ENCODE measurements around the gene RAD9A.

The RAD9A gene

DNA sequence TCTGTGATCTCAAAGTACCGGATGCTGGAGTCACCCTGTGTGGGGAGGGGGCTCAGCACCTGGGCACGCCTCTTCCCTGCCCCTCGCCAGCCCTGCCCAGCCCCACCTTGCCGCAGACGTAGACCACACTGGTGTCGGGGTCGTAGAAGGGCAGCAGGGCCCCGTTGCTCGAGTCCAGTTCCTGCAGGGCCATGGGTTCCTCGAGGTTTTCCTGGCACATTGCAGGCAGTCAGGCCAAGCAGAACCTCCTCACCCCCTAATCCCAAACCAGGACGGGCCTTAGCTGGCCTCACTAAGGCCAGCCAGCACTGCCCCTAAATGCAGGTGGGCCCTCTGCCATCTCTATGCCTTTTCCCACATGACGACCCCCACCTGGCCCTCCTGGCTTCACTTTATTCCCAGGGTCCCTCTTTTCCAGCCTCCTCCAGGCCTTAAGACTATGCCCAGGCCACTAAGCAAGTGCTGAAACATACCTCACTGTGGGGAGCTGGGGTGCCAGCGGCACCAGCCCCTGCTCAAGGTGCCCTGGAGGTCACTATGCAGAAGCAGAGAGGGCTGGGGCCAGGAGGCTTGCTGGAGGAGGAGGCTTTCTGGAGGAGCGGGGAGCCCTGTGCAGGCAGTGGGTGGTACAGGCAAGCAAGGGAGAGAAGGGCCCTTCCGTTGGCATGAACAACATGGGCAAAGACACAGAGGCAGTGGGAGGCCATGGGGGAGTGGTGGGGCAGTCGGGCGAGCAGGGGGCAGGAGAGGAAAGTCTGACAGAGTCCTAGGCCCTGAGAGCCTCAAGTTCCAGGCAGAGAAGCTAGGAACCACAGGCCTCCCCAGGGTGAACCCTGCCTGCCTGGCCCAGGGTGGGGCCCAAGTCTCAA, 48.7 kb downstream of the RAD9A start:
- no peak for DNase-seq (ENCODE audit: low read depth in 2 of 2)

DNA sequence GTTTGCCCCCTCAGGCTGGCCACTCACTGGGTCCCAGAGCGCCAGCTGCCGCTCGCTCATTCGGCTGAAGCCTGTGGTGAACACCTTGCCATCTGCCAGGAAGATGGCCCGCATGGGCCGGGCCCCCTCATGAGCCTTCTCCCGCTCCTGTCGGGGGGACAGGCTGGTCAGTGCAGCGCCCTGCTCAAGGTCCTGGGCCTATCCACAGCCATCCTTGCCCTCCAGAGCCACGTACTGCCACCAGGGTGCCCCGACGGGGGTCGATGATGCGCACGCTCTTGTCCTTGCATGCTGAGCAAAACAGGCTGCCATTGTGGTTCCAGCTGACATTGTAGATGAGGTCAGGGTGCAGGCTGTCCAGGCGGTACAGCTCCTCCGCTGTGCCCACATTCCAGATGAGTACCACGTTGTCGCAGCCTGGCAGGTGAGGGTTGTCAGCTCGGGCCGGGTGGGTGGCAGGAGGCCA, 49.3 kb downstream of the RAD9A start:
- no peak for DNase-seq (ENCODE audit: low read depth in 2 of 2)

DNA sequence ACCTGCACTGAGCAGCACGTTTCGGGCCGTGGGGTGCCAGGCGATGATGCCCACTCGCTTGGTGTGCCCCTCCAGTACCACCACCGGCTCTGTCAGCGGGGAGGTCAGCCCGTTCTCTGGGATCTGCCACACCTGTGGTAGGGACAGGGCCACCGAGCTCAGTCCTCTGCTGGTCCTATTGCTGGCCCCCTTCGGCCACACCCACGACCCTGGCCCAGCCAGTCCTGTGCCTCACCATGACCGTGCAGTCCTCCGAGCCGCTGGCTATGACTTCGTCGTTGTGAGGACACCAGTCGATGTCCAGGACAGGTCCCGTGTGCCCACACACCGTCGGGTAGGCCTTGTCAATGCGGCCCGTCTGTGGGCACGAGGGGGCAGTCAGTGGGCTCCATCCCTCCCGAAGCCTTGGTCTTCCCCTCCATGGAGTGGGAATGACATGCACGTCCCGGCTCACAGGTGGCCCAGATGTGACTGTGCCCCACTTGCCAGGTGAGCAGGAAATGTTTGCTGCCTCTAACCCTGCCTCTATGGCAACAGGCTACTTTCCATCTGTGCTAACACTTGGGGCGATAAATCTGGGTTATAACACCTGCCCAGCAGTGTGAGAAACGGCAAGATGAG, 50.1 kb downstream of the RAD9A start:
- DNase-seq (ENCODE audit: low read depth in 2 of 2) = no peak

DNA sequence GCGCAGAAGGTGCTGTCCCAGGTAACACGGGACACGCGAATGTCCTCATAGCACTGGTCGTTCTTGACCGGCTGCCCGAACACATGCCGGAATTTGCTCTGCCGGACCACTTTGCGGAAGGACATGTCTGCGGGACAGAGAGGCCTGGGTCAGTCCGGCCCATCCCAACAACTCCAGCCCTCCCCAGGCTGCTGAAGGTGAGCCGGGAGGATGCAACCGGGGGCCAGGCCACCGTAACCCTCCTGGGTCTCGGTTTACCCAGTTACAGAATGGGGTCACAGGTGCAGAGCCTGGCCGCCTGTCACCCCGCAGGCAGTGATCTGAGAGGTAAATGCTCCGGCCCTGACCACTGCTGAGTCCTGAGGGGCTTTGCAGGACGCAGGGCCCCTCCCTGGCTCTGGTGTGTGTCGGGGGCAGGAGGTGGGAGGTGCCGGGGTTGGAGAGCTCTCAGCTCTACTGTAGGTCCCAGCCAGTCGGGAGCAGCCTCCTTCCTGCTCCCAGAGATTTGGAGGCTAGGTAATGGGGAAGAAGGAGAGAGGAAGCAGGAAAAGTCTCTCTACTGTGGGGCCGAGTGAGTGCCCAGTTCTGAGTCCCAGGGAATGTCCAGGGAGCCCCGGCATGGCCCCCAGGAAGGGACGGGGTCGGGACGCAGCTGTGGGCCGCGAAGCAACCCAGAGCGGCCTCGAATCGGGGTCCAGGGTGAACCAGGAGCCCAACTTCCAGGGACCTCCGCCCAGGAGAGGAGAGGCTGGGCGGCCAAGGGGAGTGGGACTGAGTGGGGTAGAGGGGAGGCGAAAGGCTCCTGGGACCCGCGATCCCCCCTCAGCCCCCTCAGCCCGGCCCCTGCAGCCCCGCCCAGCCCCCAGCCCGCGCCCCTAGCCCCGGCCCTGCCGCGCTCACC, 51.0 kb downstream of the RAD9A start:
- DNase-seq (ENCODE audit: low read depth in 2 of 2) = no peak

DNA sequence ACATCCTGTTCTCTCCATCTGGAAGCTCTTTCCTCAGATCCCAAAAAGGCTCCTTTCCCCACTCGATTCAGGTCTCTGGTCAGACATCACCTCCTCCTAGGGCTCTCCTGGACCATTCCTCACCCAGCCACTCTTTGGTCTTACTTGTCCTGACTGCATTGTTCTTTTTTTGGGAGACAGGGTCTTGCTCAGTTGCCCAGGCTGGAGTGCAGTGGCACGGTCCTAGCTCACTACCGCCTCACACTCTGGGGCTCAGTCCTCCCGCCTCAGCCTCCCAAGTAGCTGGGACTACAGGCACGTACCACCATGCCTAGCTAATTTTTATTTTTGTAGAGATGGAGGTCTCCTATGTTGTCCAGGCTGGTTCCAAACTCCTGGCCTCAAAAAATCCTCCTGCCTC, 53.7 kb downstream of the RAD9A start:
- DNase-seq (ENCODE audit: low read depth in 2 of 2) = no peak

Measured in activated CD4-positive, alpha-beta T cell treated with anti-CD3 and anti-CD28 coated beads for 24 hours (primary cell).